ENCODE results near the gene FKBP8. TPM values are rescaled to one million over a fixed set of nuclear protein-coding genes. Genes with fewer than 3 reads are reported as not detected.

Gene FKBP8
- total and polyA plus RNA-seq, 8 donors = 87.8 to 819 (median 223) TPM

GRCh38 chr19:18558604-18559003, 15.2 kb upstream of the FKBP8 start:
- Histone ChIP-seq H3K4me3 (peak overlapping the region; percentile 60 to 90 (median 83)), H3K27me3 (no peaks in the 10 kb centered on the region), H3K9me3 (no peaks in the 10 kb centered on the region), H3K36me3 (peaks cover 6 to 27% (median 20%) of the 10 kb centered on the region in 4 donors), H3K4me1 (peaks cover 12 to 35% (median 17%) of the 10 kb centered on the region in 4 donors), H3K27ac (peak overlapping the region; percentile 91 to 99 (median 98))
- intact Hi-C loops (cut with DNase I; ENCODE audit: low total_unique reads) = no loop called here
- 41 to 49% (median 48%) methylated on average over 3 of the region's 3 CpGs for WGBS, 5 donors
- DNase-seq = no peak
- TF ChIP-seq, protein P1, sequence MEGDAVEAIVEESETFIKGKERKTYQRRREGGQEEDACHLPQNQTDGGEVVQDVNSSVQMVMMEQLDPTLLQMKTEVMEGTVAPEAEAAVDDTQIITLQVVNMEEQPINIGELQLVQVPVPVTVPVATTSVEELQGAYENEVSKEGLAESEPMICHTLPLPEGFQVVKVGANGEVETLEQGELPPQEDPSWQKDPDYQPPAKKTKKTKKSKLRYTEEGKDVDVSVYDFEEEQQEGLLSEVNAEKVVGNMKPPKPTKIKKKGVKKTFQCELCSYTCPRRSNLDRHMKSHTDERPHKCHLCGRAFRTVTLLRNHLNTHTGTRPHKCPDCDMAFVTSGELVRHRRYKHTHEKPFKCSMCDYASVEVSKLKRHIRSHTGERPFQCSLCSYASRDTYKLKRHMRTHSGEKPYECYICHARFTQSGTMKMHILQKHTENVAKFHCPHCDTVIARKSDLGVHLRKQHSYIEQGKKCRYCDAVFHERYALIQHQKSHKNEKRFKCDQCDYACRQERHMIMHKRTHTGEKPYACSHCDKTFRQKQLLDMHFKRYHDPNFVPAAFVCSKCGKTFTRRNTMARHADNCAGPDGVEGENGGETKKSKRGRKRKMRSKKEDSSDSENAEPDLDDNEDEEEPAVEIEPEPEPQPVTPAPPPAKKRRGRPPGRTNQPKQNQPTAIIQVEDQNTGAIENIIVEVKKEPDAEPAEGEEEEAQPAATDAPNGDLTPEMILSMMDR (IDR thresholded peaks at IDR 0.05) = no peak
- no peak for TF ChIP-seq POLR2AphosphoS5 (IDR thresholded peaks at IDR 0.05)
- TF ChIP-seq POLR2A (IDR thresholded peaks at IDR 0.05) = no peak
- no peak for TF ChIP-seq EP300 (IDR thresholded peaks at IDR 0.05)

- 2 to 5% (median 4%) methylated on average over 10 to 11 of the region's 11 CpGs for WGBS, 5 donors
- no peak for DNase-seq
Measured at GRCh38 chr19:18558202-18558555, 14.8 kb upstream of the FKBP8 start.

DNA sequence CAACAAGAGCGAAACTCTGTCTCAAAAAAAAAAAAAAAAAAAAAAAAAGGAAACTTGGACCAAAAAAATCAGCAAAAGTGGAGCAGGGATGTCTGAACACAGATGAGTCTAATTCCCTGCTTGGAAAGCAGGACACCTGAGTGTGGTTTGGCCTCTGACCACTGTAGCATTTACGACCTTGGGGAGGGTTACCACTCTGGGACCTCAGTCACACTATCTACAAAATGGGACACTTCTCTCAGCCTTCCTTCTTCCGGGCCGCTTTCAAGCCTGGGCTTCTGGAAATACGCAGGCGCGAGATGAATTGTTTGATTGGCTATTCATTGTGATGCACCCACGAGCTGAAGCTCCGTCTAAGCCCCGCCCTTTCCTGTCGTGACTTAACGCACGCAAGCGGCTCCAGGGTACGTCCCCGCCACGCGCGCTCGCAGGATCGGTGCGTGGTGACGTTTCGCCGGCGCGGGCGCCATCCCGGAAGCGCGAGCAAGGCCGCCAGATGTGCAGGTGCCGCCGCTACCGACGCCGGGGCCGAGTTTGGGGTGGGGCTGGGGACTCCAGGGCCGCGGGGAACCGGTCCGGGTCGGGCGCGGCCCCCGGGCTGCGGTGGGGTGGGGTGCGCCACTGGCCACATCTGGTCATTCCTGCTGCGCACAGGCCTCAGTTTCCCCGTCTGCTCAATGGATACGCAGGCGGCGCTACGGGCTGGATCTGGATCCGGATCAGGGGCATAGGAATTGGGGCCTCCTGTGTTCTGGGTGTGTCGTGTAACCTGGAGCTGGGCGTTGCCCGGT, 14.2 kb upstream of the FKBP8 start, which contains the start of gene KXD1:
Gene KXD1, plus strand, starts transcription at position 460 of the 791 bp plus-strand sequence. CDS start 4,187 bp downstream, outside the sequence.
- Histone ChIP-seq H3K36me3 (peaks cover 2 to 17% (median 11%) of the 10 kb centered on the region in 4 donors), H3K4me1 (peaks cover 12 to 35% (median 17%) of the 10 kb centered on the region in 4 donors), H3K4me3 (peak within 1 kb of the TSS; percentile 60 to 90 (median 83)), H3K27ac (peak within 1 kb of the TSS; percentile 91 to 99 (median 98)), H3K9me3 (no peaks in the 10 kb centered on the region), H3K27me3 (no peaks in the 10 kb centered on the region)
- intact Hi-C loops (cut with DNase I; ENCODE audit: low total_unique reads) = no loop called here
- 1 to 3% (median 1%) methylated on average over 19 to 58 of the region's 58 CpGs for WGBS, 5 donors
- TF ChIP-seq POLR2AphosphoS5 (IDR thresholded peaks at IDR 0.05) = peak; percentile 97 to 99 (median 97)
- TF ChIP-seq POLR2A (IDR thresholded peaks at IDR 0.05) = peak in 1 of 4 donors; percentile 54
- TF ChIP-seq EP300 (IDR thresholded peaks at IDR 0.05) = no peak
- TF ChIP-seq, protein P1 (IDR thresholded peaks at IDR 0.05) = no peak
- DNase-seq = peak; percentile 99

More at GRCh38 chr19:18558202-18558555, 14.8 kb upstream of the FKBP8 start:
- Histone ChIP-seq H3K4me1 (peaks cover 12 to 35% (median 17%) of the 10 kb centered on the region in 4 donors), H3K9me3 (no peaks in the 10 kb centered on the region), H3K36me3 (peaks cover 6 to 23% (median 16%) of the 10 kb centered on the region in 4 donors), H3K4me3 (peak overlapping the region; percentile 60 to 90 (median 83)), H3K27ac (peak overlapping the region; percentile 91 to 99 (median 98)), H3K27me3 (no peaks in the 10 kb centered on the region)
- intact Hi-C loops (cut with DNase I; ENCODE audit: low total_unique reads) = no loop called here
- TF ChIP-seq, protein P1 (IDR thresholded peaks at IDR 0.05) = no peak
- TF ChIP-seq POLR2A (IDR thresholded peaks at IDR 0.05) = no peak
- no peak for TF ChIP-seq POLR2AphosphoS5 (IDR thresholded peaks at IDR 0.05)
- no peak for TF ChIP-seq EP300 (IDR thresholded peaks at IDR 0.05)

GRCh38 chr19:18551631-18552030, 8.3 kb upstream of the FKBP8 start:
- Histone ChIP-seq H3K27me3 (no peaks in the 10 kb centered on the region), H3K9me3 (no peaks in the 10 kb centered on the region), H3K27ac (no peak overlapping the region), H3K36me3 (no peaks in the 10 kb centered on the region), H3K4me3 (no peak overlapping the region), H3K4me1 (no peaks in the 10 kb centered on the region)
- no peak for DNase-seq
- WGBS, 5 donors = 29 to 50% (median 38%) methylated on average over 6 of the region's 6 CpGs
- intact Hi-C loops (cut with DNase I; ENCODE audit: low total_unique reads) = no loop called here
- TF ChIP-seq, protein P1 (IDR thresholded peaks at IDR 0.05) = no peak
- TF ChIP-seq EP300 (IDR thresholded peaks at IDR 0.05) = no peak
- no peak for TF ChIP-seq POLR2AphosphoS5 (IDR thresholded peaks at IDR 0.05)
- no peak for TF ChIP-seq POLR2A (IDR thresholded peaks at IDR 0.05)
